Liver (tissue), 9 donors: Measurements from ENCODE around the gene JAML. TPM values are rescaled to one million over a fixed set of nuclear protein-coding genes. Genes with fewer than 3 reads are reported as not detected.

Experiments used
- DNase-seq: peaks from one replicate; pipeline ENCODE4 v3.0.0-alpha.2; 2017; ENCODE audit warnings: low spot score
- H3K27ac ChIP-seq, 2 donors: one replicate each; pipeline ENCODE4 v1.7.0; 2013; ENCODE audit warnings: inconsistent platforms in 2 of 2, low read length in 2 of 2, control low read depth in 1 of 2, low read depth in 1 of 2, mild to moderate bottlenecking in 1 of 2
- H3K27me3 ChIP-seq, 4 donors: one replicate each; pipeline versions ENCODE4 v1.6.1 to v1.7.0; 2013; ENCODE audit warnings: low read length in 3 of 4, inconsistent platforms in 1 of 4, mild to moderate bottlenecking in 1 of 4, moderate library complexity in 1 of 4; ENCODE audit not compliant: control insufficient read depth in 4 of 4, insufficient read depth in 4 of 4
- H3K36me3 ChIP-seq, 4 donors: one replicate each; pipeline versions ENCODE4 v1.6.1 to v1.7.0; 2013; ENCODE audit warnings: low read length in 3 of 4, mild to moderate bottlenecking in 3 of 4, low read depth in 1 of 4, moderate library complexity in 1 of 4; ENCODE audit not compliant: control insufficient read depth in 4 of 4, insufficient read depth in 3 of 4
- H3K4me1 ChIP-seq, 4 donors: one replicate each; pipeline versions ENCODE4 v1.6.1 to v1.7.0; 2013; ENCODE audit warnings: low read length in 3 of 4, mild to moderate bottlenecking in 3 of 4, moderate library complexity in 1 of 4; ENCODE audit not compliant: control insufficient read depth in 4 of 4, insufficient read depth in 4 of 4
- H3K4me3 ChIP-seq, 3 donors: one replicate each; pipeline versions ENCODE4 v1.6.1 to v1.7.0; 2013; ENCODE audit warnings: low read length in 3 of 3, control low read depth in 1 of 3, low read depth in 1 of 3, mild to moderate bottlenecking in 1 of 3
- H3K9ac ChIP-seq, 2 donors: one replicate each; pipeline ENCODE4 v1.7.0; 2013; ENCODE audit warnings: low read length in 2 of 2, mild to moderate bottlenecking in 2 of 2, moderate library complexity in 2 of 2, control low read depth in 1 of 2, low read depth in 1 of 2
- H3K9me3 ChIP-seq, 4 donors: one replicate each; pipeline versions ENCODE4 v1.6.1 to v1.7.0; 2013; ENCODE audit warnings: low read length in 3 of 4; ENCODE audit not compliant: control insufficient read depth in 4 of 4
- EGR1 ChIP-seq, 2 donors: IDR thresholded peaks; 2 replicates each; pipeline ENCODE4 v1.6.1; 2016 to 2018; ENCODE audit warnings: antibody characterized with exemption in 2 of 2, low read depth in 2 of 2
- FOXA1 ChIP-seq: IDR thresholded peaks from 2 replicates; pipeline ENCODE4 v1.6.1; 2016; ENCODE audit warnings: antibody characterized with exemption
- FOXA2 ChIP-seq: IDR thresholded peaks from 2 replicates; pipeline ENCODE4 v1.6.1; 2016; ENCODE audit warnings: antibody characterized with exemption
- GABPA ChIP-seq, 2 donors: IDR thresholded peaks in 1 of 2; conservative IDR thresholded peaks in 1 of 2; 2 replicates each; pipeline ENCODE4 v1.6.1; 2016; ENCODE audit warnings: antibody characterized with exemption in 2 of 2, mild to moderate bottlenecking in 1 of 2, moderate library complexity in 1 of 2
- HNF4A ChIP-seq, 2 donors: conservative IDR thresholded peaks; 2 replicates each; pipeline ENCODE4 v1.6.1; 2016; ENCODE audit warnings: antibody characterized with exemption in 2 of 2, mild to moderate bottlenecking in 2 of 2
- HNF4G ChIP-seq: IDR thresholded peaks from 2 replicates; pipeline ENCODE4 v1.6.1; 2016; ENCODE audit warnings: antibody characterized with exemption
- JUND ChIP-seq, 2 donors: IDR thresholded peaks; 2 replicates each; pipeline ENCODE4 v1.6.1; 2016; ENCODE audit warnings: antibody characterized with exemption in 2 of 2
- NR2F2 ChIP-seq: IDR thresholded peaks from 2 replicates; pipeline ENCODE4 v1.6.1; 2016; ENCODE audit warnings: antibody characterized with exemption
- RAD21 ChIP-seq, 2 donors: IDR thresholded peaks; 2 replicates each; pipeline ENCODE4 v1.6.1; 2016; ENCODE audit warnings: antibody characterized with exemption in 2 of 2, mild to moderate bottlenecking in 2 of 2
- RXRA ChIP-seq, 2 donors: IDR thresholded peaks; 2 replicates each; pipeline ENCODE4 v1.6.1; 2017 to 2018; ENCODE audit warnings: antibody characterized with exemption in 2 of 2, mild to moderate bottlenecking in 1 of 2
- SP1 ChIP-seq: IDR thresholded peaks from 2 replicates; pipeline ENCODE4 v1.6.1; 2018; ENCODE audit warnings: antibody characterized with exemption, mild to moderate bottlenecking
- TAF1 ChIP-seq: conservative IDR thresholded peaks from 2 replicates; pipeline ENCODE4 v1.6.1; 2016; ENCODE audit warnings: antibody characterized with exemption, mild to moderate bottlenecking
- YY1 ChIP-seq: IDR thresholded peaks from 2 replicates; pipeline ENCODE4 v1.6.1; 2016; ENCODE audit warnings: antibody characterized with exemption, mild to moderate bottlenecking
- ZBTB33 ChIP-seq: IDR thresholded peaks from 2 replicates; pipeline ENCODE4 v1.6.1; 2016; ENCODE audit warnings: antibody characterized with exemption
- WGBS: extraction: QIAGEN DNeasy Blood & Tissue Kit; methylation state at CpG from one replicate; pipeline ENCODE4 v1.1.7; 2013; 5-methylcytosine and 5-hydroxymethylcytosine counted together
- polyA plus RNA-seq, 2 donors: library from polyadenylated mRNA; stranded (reverse) in 1 of 2; unstranded in 1 of 2; fragments of 200-250 nt in 1 of 2; fragments of >200 nt in 1 of 2; fragmentation: Nextera tagmentation in 1 of 2; extraction: Ambion mirVana in 1 of 2; gene quantifications; one replicate each; pipeline versions ENCODE4 v1.2.1 to v1.2.3, GENCODE V29; 2013 to 2015
- total RNA-seq, 2 donors: library from RNA; depleted of rRNA; stranded (reverse); fragments of >200 nt; gene quantifications; one replicate each; pipeline ENCODE4 v1.2.3, GENCODE V29; 2014
- TF ChIP-seq, protein P1 (sequence below): IDR thresholded peaks from 2 replicates; pipeline ENCODE4 v1.6.1; 2016; ENCODE audit warnings: antibody characterized with exemption, mild to moderate bottlenecking
- donor health status: healthy.
- donor health status: healthy.
- donor health status: healthy.
- donor health status: healthy.
- donor health status: healthy.

JAML gene
- total and polyA plus RNA-seq, 4 donors, result 2.2 to 13.5 (median 6.5) TPM

DNA sequence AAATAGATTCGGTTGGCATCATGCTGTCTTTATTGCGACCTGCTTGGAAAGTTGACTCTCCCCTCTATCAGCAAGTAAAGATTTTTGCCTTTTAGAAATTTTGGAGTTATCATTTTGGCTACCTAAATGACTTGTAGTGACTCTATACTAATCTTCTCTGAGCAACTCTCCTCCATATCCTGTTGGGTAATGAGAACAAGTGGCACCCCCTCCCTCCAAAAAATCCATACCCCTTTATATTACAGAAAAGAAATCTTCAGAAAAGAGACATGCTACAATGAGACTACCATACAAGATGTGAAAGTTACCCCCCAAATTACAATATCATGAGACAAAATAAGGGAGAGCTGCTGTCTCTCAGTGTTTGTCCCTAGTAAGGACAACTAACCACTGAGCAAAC is 1.2 kb downstream of the JAML start:
- Histone ChIP-seq H3K36me3 (peaks cover 0 to 5% (median 1%) of the 10 kb centered on the region in 4 donors), H3K4me3 (no peak overlapping the region), H3K27ac (no peak overlapping the region), H3K27me3 (no peaks in the 10 kb centered on the region), H3K9me3 (no peaks in the 10 kb centered on the region), H3K9ac (peak overlapping the region in 1 of 2 donors; percentile 28), H3K4me1 (no peaks in the 10 kb centered on the region)
- 86% methylated on average over 2 of the region's 2 CpGs for WGBS
- DNase-seq, result no peak
- no peak for TF ChIP-seq ZBTB33
- no peak for TF ChIP-seq YY1
- no peak for TF ChIP-seq HNF4A (conservative IDR thresholded peaks at IDR 0.05)
- TF ChIP-seq FOXA1, result no peak
- no peak for TF ChIP-seq SP1
- no peak for TF ChIP-seq EGR1 (IDR thresholded peaks at IDR 0.05; ENCODE audit: low read depth in 2 of 2)

DNA sequence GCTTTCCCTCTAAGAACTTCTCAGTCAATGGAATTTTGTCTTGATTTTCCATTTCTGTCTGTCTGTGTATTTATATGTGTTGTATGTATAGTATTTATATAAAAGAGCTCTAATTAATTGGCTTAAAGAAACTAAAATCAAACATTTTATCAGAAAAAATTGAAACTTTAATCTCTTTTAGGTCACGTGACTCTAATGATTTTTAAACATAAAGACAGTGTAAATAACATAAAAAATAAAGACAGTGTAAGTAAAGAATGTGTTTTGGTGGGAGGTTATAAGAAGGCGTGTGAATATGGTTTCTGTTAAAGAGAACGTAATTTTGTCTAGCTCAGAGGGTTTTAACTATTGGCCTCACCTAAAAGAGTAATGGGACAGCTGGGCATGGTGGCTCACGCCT is 2.4 kb downstream of the JAML start:
- DNase-seq, result no peak
- H3K4me1 ChIP-seq, result no peaks in the 10 kb centered on the region
- H3K9ac ChIP-seq, result no peak overlapping the region
- H3K27me3 ChIP-seq, result no peaks in the 10 kb centered on the region
- no peak overlapping the region for H3K27ac ChIP-seq
- H3K36me3 ChIP-seq, result peaks cover 0 to 5% (median 1%) of the 10 kb centered on the region in 4 donors
- H3K4me3 ChIP-seq, result no peak overlapping the region
- WGBS, result 64% methylated on average over 4 of the region's 4 CpGs
- no peaks in the 10 kb centered on the region for H3K9me3 ChIP-seq
- TF ChIP-seq EGR1 (IDR thresholded peaks at IDR 0.05; ENCODE audit: low read depth in 2 of 2), result no peak
- TF ChIP-seq TAF1, result no peak
- TF ChIP-seq FOXA2, result no peak
- TF ChIP-seq RXRA (IDR thresholded peaks at IDR 0.05), result no peak
- no peak for TF ChIP-seq FOXA1
- no peak for TF ChIP-seq GABPA (IDR thresholded peaks at IDR 0.05 in 1 of 2, conservative IDR thresholded peaks at IDR 0.05 in 1 of 2)
- TF ChIP-seq SP1, result no peak
- no peak for TF ChIP-seq HNF4A (conservative IDR thresholded peaks at IDR 0.05)
- no peak for TF ChIP-seq NR2F2
- no peak for TF ChIP-seq RAD21 (IDR thresholded peaks at IDR 0.05)
- no peak for TF ChIP-seq JUND (IDR thresholded peaks at IDR 0.05)
- TF ChIP-seq YY1, result no peak
- TF ChIP-seq, protein P1, sequence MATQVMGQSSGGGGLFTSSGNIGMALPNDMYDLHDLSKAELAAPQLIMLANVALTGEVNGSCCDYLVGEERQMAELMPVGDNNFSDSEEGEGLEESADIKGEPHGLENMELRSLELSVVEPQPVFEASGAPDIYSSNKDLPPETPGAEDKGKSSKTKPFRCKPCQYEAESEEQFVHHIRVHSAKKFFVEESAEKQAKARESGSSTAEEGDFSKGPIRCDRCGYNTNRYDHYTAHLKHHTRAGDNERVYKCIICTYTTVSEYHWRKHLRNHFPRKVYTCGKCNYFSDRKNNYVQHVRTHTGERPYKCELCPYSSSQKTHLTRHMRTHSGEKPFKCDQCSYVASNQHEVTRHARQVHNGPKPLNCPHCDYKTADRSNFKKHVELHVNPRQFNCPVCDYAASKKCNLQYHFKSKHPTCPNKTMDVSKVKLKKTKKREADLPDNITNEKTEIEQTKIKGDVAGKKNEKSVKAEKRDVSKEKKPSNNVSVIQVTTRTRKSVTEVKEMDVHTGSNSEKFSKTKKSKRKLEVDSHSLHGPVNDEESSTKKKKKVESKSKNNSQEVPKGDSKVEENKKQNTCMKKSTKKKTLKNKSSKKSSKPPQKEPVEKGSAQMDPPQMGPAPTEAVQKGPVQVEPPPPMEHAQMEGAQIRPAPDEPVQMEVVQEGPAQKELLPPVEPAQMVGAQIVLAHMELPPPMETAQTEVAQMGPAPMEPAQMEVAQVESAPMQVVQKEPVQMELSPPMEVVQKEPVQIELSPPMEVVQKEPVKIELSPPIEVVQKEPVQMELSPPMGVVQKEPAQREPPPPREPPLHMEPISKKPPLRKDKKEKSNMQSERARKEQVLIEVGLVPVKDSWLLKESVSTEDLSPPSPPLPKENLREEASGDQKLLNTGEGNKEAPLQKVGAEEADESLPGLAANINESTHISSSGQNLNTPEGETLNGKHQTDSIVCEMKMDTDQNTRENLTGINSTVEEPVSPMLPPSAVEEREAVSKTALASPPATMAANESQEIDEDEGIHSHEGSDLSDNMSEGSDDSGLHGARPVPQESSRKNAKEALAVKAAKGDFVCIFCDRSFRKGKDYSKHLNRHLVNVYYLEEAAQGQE, result no peak

DNA sequence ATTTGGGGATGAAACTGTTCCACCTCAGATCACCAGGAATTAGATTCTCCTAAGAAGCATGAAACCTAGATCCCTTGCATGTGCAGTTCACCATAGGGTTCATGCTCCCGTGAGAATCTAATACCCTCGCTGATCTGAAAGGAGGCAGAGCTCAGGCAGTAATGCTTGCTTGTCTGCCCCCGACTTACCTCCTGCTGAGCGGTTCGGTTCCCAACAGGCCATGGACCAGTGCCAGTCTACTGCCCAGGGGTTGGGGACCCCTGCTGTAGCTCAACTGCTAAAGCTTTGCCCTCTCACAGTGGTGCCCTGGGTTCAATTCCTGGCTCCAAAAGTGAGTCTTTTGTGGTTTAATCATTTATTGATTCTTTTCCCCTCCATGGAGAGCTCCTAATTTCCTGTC is 3.4 kb downstream of the JAML start:
- Histone ChIP-seq H3K4me1 (no peaks in the 10 kb centered on the region), H3K36me3 (no peaks in the 10 kb centered on the region), H3K27ac (no peak overlapping the region), H3K9ac (no peak overlapping the region), H3K4me3 (no peak overlapping the region), H3K9me3 (no peaks in the 10 kb centered on the region), H3K27me3 (no peaks in the 10 kb centered on the region)
- no peak for DNase-seq
- TF ChIP-seq HNF4G (no peak), YY1 (no peak)
- WGBS, result 86% methylated on average over 5 of the region's 5 CpGs
